ENCODE data around the gene LEMD1.

LEMD1 gene

DNA sequence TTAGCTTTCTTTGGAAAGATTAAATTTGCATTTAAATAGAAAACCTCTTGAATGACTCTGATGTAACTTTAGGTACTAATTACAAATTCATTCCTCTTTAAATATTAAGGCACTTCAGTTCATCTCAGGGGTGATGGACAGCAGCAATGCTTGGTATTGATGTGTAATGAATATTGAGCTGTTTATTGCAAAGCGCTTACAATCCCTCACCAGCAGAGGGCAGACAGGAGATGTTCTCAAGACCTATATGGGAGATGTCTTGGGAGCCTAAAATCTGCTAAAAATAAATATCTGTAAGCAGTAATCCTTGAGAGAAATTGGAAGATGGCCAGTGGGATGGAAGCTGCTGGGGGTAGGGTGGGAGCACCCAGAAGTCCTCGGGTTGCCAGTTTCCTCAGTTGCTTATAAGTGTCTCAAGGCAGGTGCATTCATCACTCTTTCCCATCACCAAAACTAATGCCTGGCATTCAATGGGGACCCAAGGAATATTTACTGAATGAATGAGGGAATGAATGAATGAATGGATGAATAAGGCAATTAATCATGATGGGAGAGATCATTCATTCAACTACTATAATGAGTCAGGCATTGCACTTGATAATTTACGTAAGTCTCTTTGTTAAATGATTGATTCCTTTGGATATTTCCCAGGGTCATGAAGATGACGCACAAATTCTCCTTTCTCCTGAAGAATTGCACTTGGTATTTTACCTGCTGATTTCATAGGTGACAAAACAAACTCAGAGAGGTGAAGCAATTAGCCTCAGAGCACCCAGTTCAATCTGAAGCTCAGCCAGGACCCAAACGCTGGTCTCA lies 67.4 kb downstream of the LEMD1 start:
- DNase-seq = peak in 5 of 14 donors; percentile 7 to 46 (median 30)

DNA sequence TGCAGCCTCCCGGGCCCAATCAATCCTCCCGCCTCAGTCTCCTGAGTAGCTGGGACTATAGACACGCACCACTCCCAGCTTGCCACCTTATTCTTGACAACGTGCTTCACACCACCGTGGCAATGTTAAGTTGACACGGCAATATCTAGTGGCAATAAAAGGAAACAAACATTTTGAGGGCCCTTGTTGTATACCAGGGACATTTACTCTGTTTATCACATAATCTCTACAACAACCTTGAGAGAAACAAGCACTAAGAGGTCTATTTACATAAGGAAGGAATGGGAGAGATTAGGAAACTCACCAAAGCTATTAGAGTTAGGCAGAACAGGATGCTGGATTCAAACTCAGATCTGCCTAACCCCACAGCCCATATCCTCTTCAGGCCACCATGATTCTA lies 68.2 kb downstream of the LEMD1 start:
- DNase-seq = no peak

DNA sequence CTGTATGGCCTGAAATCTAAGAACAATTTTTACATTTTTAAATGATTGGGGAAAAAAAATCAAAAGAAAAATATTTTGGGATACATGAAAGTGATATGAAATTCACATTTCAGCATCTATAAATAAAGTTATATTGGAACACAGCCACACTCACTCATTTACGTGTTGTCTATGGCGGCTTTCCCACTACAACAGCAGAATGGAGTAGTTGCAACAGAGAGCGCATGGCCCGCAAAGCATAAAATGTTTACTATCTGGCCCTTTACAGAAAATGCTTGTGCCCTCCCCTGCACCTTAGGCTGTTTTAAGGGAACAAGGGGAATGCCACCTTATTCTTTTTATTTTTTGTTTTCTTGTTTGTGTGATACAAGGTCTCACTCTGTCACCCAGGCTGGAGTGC lies 68.7 kb downstream of the LEMD1 start:
- no peak for DNase-seq

DNA sequence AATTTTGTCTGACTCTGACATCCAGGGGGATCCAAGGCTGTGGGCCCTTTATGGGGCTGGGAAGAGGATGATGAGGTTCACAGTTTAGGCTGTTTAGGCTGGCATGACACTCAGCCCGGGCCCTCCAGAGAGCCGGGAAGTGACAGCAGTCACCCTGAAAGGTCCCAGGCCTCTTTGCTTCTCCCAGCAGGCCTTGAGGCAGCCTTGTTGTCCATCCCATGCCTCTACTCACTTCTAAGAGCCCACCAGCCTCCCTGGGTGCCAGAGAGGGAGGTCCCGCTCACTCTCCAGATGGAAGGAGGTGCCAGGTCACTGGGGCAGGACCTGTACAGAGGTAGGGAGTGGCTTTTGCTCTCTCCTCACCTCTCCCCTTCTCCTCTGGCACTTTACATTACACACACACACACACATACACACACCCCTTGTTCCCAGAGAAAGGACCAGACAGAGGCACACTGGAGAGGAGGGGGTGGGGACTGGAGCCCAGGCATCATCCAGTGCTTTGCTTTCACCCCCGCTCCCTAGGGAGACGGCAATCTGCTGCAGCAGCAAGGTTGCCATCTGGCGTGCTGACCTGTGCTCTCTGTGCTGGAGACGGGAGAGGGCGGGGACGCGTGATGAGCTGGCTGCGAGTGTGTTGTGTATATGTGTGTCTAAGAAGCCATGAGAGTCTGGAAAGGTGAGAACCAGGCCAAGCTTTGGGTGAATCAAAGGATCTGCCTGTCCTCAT lies 69.7 kb downstream of the LEMD1 start:
- peak in 1 of 14 donors; percentile 89 for DNase-seq

DNA sequence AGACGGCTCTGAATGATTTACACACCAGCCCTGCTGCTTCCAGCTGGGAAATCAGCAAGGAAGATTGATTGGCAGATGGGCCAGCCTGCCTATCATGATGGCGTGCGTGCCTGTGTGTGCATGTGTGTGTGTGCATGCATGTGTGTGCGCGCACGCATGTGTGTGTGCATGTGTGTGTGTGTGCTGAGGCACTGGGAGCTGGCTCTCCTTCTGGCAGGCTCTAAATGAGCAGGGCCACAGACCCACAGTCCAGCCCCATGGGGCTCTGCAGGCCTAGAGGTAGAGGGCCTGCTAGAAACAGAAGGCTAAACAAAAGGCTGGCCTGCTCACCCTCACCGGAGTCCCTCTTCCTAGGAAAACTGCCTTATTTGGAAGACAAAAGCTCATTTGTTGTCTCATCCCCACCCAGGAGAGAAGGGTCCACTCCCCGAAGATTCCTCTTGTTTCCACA lies 71.1 kb downstream of the LEMD1 start:
- DNase-seq = no peak

DNA sequence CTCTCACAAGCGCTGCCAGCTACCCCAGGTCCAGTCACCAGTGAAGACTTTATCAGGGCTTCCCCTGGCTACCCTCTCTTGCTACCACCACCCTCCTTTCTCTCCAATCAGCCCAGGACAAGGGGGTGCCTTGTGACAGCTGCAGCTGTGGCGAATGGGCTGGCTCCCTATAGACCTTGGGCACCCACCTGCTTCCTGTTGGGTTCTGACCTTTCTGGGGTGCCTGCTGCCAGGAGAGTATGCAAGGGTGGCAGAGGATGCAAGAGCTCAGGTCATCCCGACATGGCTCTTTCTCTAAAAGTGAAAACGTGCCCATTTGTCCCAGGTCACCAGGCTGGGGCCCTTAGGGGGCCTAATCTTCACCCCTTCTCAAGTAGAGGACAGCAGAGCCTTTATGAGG lies 71.7 kb downstream of the LEMD1 start:
- no peak for DNase-seq

DNA sequence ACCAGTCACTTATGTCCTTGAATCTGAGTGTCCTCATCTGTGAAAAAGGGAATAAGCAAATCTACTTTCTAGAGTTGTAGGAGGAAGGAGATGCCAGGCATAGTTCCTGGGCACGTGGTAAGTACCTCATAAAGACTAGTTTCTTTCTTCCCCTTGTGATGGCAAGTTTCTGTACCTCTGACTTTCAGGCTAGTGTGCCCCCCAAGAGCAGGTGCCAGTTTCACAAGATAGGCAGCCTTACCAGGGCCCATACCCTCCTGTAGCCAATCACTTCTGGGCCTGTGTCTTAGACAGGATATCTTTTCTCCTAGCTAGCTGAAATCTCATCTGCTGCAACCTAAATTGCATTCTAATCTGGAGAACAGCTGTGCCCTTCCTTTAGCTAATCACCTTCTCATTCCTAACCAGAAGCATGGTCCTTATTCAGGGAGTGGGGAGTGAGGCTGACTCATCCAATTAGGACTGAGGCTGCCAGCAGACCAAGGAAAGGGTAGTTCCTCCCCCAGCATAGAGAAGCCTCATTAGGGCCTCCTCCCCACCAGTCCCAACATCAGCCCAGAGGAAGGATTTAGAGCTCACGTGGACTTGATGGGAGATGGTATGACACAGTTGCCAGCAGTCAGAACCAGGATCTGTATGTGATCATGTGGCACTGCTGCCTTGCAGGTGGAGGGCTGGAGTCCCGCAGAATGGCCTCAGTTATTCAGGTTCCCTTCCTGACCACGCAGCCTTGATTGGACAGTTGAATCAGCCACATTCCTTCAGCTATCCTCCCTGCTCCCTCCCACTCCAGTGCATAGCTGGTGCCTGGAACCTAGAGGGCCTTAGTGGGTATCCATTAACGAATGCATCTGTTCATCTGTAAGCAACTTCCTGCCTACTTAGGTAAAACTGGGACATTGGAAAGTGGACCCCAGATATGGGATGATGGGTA lies 73.0 kb downstream of the LEMD1 start:
- DNase-seq = no peak

DNA sequence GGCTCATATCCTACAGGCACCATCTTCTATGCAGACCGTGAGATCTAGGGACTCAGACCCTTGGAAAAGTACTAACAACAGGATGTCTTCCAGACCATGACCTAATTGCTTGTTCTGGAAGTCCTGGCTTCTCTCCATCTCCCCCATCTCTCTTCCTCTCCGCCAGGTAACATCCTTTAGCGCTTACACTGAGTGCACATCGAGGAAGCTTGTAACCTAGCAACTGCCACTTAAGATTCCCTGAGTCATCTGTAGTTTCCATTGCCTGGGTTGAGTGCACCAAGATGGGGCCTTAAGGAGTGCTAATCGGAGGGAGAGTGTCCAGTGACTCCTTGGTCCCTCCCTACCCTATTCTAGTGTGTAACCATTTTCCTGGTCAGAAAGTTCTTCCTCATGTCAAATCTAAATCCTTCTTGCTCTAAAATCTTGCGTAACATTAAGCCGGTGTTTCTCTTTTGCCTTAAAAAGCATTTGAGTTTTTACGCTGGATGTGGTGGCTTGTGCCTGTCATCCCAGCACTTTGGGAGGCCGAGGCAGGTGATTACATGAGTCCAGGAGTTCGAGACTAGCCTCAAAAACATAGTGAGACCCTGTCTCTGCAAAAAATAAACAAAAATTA lies 74.8 kb downstream of the LEMD1 start:
- DNase-seq = no peak

DNA sequence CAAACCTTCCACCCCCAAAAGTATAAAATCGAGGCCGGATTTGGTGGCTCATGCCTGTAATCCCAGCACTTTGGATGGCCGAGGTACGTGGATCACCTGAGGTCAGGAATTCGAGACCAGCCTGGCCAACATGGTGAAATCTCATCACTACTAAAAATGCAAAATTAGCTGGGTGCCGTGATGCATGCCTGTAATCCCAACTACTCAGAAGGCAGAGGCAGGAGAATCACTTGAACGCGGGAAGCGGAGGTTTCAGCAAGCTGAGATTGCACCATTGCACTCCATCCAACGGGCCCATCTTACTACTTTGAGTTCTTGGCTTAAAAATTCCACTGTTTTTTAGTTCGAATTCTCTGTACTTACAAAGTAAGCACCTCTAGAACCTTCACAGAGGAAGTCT lies 76.1 kb downstream of the LEMD1 start:
- no peak for DNase-seq

DNA sequence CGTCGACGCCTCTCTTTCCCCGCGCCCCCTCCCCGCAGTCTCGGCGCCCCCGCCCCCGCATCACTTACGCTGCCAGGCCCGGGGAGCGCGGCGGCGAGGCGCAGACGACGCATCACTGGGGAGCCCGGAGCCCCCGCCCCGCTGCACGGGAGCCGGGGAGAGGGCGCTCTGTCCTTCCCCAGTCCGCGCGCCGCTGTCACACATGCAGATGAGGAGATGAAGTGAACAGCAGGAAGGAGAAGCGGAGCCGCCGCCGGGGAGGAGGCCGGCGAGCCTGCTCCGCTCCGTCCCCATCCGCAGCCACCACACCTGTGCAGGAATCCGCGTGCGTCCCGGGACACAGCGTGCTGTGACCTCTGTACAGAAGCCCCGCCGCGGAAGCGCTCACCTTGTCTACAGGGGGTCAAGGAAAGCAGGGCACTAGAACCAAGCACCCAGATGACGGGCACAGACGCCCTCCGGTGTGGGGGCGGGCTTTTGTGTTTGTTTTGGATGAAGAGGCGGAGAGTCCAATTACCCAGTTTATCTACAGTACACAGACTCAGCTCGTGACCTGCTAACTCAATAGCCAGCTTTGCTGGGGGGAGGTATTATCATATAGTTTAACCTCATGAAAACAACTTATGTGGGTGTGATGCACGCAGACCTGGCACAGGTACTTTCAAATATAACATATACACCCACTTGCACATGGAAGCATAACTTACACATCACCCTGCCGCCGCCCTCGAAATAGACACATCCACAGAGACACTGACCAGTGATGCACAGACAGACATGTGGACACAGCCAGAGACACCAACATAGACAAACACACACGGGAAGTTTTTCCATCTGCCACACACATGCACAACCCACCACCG lies 77.6 kb downstream of the LEMD1 start:
- peak in 3 of 14 donors; percentile 8 to 56 (median 15) for DNase-seq

DNA sequence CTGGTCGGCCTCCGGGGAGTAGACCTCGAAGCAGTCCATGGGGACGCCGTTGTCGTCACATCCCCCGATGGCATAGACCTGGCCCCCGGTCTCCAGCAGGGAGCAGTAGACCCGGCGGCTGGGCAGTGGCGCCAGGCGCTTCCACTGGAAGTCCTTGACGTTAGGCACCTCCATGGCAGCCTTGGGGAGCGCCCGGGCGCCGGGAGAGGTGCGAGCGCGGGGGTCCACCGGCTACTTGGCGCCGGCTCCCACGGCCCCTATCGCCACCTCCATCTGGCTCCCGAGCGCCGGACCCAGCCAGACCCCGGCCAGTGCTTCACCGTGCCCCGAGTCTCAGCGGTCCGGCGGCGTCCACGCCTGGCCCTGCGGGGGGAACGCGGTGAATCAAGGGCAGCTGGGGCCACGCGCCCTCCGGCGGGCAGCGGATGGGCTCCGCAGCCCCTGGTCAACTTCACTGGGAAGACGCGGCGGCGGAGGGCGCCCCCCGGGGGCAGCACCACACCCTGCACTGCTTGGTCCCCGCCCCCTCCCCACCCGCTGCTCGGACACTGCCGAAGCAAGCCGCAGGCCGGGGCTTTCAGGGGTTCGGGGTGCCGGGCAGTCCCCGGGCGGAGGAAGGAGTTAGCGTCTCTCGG lies 78.3 kb downstream of the LEMD1 start:
- no peak for DNase-seq

DNA sequence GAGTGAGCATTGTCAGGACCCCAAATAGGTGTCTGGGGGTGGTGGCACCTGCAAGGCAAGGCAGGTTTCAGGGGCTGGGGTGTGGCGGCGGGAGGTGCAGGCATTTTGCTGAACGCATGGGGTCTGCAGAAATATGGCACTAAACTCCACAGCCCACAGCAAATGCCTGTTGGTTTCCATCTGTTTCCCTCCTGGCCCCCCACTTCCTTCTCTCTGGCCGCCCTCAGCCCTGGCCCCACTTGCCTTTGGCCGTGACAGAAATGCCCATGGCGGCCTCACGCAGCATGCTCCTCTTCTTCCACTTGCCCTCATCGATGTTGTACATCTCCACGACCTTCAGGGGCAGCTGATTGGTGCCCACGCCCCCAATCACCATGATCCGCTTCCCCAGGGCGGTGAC lies 78.9 kb downstream of the LEMD1 start:
- no peak for DNase-seq

DNA sequence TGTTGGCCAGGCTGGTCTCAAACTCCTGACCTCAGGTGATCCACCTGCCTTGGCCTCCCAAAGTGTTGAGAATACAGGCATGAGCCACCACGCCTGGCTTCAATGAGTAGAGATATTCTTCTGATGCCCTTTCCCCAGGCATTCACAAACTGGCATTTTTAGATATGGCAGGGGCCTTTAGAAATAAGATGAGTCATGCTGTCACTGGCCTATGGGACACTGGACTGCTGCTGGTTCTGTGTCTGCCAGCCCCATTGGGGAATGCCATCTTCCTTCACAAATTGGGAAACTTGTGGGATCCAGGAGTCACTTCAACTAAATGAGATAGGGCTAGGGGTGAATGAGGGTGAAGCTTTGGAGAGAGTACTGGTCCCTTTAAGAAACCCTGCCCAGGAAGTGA lies 81.2 kb downstream of the LEMD1 start:
- no peak for DNase-seq

DNA sequence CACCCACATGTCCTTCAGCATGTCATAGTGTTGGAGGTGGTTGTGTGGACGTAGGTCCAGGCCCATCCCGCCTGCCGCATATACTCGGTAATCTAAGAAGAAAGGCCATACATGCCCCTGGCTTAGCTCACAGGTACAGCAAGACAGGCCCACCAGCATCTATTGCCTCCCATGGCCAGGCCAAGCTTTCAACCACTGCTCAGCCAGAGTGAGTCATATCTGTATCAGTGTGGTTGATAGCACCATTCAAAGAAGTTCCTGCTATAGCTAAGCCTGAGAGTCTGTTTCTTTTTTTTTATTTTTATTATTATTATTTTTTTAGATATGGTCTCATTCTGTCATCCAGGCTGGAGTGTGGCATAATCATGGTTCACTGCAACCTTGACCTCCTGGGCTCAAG lies 82.1 kb downstream of the LEMD1 start:
- DNase-seq = no peak

DNA sequence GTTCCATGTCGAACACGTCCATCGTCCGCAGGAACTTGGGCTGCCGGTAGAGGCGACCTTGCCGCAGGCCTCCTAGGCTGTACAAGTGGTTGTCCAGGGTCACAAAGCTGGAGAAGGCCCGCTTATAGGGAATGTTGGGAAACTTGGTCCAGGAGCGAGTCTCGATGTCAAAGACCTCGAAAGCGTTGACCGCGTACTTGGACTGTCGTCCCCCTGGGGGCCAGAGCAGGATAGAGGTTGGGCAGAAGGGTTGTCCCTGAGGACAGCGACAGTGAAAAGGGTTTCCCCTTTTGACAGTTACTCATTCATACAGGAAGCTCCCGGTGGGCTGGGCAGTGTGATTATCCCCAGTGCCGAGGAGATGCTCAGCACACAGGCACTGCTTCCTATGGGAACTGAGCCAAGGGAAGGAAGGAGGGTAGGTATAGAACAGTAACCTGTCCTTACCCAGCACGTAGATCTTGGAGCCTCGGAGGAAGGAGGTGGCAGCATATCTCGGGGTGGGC lies 82.6 kb downstream of the LEMD1 start:
- DNase-seq = no peak

DNA sequence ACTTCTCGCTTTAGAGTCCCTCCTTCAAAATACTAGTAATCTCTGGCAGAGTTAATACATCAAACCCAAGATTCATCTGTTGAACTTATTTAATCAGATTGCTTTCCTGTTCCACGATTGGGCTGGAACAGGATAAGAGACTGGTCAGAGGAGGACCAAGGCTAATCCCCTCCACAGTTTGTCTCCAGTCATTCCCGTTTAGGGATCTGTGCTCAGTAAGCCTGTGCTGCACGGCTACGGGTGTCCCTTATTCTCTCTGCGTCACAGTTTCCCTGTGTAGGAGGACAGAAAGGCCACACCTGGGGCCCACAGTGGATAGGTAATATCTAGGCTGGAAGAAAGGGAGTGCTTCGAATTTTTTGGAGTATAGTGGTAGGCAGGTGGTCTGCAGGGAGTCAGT lies 83.8 kb downstream of the LEMD1 start:
- no peak for DNase-seq

DNA sequence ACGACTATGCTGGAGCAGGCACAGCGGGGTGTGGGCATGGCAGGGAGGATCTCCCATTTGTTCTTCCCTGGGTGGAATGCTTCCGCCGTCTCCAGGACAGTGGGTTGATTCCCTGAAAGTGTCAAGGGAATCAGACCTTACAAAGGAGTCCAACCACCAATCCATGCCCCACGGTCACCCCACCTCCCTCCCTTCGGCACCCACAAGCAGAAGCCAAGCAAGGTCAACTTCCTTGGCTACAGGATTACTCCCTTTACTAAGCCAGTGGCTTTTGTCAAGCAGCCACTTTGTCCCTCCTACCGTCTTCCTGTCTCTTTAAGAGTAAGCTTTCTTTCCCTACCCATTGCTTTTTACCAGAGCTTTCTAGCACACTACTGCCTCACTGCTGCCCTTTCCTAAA lies 84.4 kb downstream of the LEMD1 start:
- DNase-seq = no peak

DNA sequence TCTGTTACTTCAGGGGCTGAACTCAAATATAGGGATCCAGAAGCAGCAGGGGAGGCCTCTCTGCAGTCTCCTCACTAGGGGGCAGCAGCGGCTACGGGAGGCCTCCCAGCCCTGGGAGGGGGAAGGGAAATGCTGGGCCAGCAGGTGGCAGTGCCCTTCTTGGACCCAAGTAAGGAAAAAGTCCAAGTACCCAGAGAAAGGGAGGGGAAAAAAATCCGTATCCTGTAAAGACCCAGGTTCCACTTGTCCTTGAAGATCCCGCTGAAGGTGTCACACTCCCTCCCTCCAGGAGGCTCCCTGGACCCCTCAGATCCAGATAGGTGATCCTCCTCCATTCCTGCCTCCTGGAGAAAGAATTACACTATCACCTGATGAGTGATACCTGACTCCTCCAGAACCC lies 86.2 kb downstream of the LEMD1 start:
- peak in 12 of 14 donors; percentile 17 to 78 (median 65) for DNase-seq

DNA sequence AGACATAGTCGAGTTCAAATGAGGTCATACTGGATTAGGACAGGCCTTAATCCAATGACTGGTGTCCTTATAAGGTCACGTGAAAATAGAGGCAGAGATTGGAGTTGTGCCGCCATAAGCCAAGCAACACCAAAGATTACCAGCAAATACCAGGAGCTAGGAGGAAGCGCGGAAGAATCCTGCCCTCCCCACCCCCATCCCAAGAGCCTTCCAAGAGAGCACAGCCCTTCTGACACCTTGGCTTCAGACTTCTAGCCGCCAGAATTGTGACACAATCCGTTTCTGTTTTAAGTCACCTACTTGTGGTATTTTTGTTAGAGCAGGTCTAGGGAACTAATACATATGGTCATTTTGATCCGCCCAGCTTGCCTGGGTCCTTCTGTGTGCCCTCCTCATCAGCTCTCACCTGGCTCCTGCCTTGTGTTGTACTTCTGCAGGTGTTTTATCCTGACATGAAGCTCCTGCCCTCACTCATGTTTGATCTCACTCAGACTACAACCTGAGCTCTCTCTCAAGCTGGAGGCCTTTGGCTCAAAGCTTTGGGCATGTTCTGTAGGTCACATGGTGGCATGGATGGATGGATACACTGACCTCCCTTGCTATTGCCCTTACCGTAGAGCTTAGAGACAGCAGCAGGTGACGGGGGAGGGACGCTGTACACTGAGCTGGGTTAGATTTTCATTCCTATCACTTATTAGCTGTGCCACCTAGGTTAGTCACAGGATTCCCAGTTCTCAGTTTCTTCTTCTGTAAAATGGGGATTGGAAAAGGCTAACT lies 89.7 kb downstream of the LEMD1 start:
- DNase-seq = no peak
